Lung (tissue), 12 donors: ENCODE data around the gene GLT1D1. TPM values are rescaled to one million over a fixed set of nuclear protein-coding genes. Genes with fewer than 3 reads are reported as not detected.

Source experiments
- ATAC-seq: fragments of 200-7000 bp; cut with Tn5 transposase; one replicate; pipeline ENCODE4 v1.9.1; 2020; ENCODE audit warnings: moderate number of reproducible peaks; ENCODE audit not compliant: insufficient read depth, low FRiP score
- DNase-seq, 3 donors: peaks; one replicate each; pipeline ENCODE4 v3.0.0-alpha.2; 2013 to 2017
- H3K27ac ChIP-seq, 2 donors: one replicate each; pipeline ENCODE4 v1.5.1; 2013; ENCODE audit warnings: mild to moderate bottlenecking in 2 of 2, moderate library complexity in 2 of 2, control low read depth in 1 of 2, inconsistent platforms in 1 of 2, low read depth in 1 of 2, low read length in 1 of 2
- H3K27me3 ChIP-seq, 3 donors: one replicate each; pipeline ENCODE4 v1.5.1; 2013; ENCODE audit warnings: low read length in 2 of 3; ENCODE audit not compliant: control insufficient read depth in 3 of 3, insufficient read depth in 3 of 3
- H3K36me3 ChIP-seq, 4 donors: one replicate each; pipeline ENCODE4 v1.5.1; 2013; ENCODE audit warnings: low read length in 4 of 4, mild to moderate bottlenecking in 1 of 4, moderate library complexity in 1 of 4; ENCODE audit not compliant: control insufficient read depth in 4 of 4, insufficient read depth in 4 of 4
- H3K4me1 ChIP-seq, 5 donors: one replicate each; pipeline ENCODE4 v1.5.1; 2013; ENCODE audit warnings: low read length in 5 of 5, mild to moderate bottlenecking in 2 of 5, moderate library complexity in 1 of 5; ENCODE audit not compliant: control insufficient read depth in 5 of 5, insufficient read depth in 5 of 5
- H3K4me3 ChIP-seq: one replicate; pipeline ENCODE4 v1.5.1; 2013; ENCODE audit warnings: mild to moderate bottlenecking, control low read depth, moderate library complexity
- H3K9ac ChIP-seq, 2 donors: one replicate each; pipeline ENCODE4 v1.5.1; 2013; ENCODE audit warnings: low read length in 2 of 2, control low read depth in 1 of 2; ENCODE audit not compliant: insufficient read depth in 1 of 2
- H3K9me3 ChIP-seq, 4 donors: one replicate each; pipeline ENCODE4 v1.5.1; 2013; ENCODE audit warnings: low read length in 3 of 4, mild to moderate bottlenecking in 1 of 4, moderate library complexity in 1 of 4; ENCODE audit not compliant: control insufficient read depth in 4 of 4, insufficient read depth in 3 of 4
- WGBS, 2 donors: extraction: QIAGEN DNeasy Blood & Tissue Kit; methylation state at CpG; one replicate each; pipeline ENCODE4 v1.1.7; 2013; 5-methylcytosine and 5-hydroxymethylcytosine counted together
- polyA plus RNA-seq, 2 donors: library from polyadenylated mRNA; stranded (reverse); fragments of 200-250 nt; gene quantifications; one replicate each; pipeline ENCODE4 v1.2.1, GENCODE V29; 2013
- total RNA-seq, 2 donors: library from RNA; depleted of rRNA in 1 of 2; stranded (reverse); fragments of >200 nt in 1 of 2; gene quantifications; one replicate each; pipeline ENCODE4 v1.2.1, GENCODE V29; 2014 to 2021
- TF ChIP-seq, protein P1 (sequence below): IDR thresholded peaks from 2 replicates; pipeline ENCODE4 v1.5.1; 2012; ENCODE audit warnings: mild to moderate bottlenecking; ENCODE audit errors: control extremely low read depth, extremely low read depth
- donor health status: control.
- donor health status: control.
- donor health status: Bipolar disorder and iron deficiency.
- donor health status: healthy.
- donor health status: DM: yes; HTN: yes; CAD: no.

GLT1D1 gene
- total and polyA plus RNA-seq, 4 donors, result 0.39 to 25.4 (median 4.2) TPM

DNA sequence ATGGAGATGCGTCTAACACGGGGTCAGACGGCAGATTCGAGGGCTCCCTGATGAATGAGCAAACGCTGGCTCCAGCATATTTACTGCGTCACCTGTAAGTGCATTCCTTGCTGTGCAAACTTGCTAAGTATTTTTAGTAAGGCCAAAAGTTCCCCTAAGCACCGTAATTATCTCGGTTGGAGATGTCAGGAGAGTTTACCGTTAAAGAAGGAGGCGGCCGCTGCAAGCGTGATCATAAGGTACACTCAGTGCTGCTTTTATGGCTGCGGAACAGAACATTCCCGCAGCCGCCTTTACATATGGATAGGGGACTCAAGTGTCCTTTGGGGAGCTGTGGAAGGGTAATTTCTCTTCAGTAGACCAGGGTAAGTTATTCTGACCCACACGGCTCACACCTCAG lies 175.6 kb downstream of the GLT1D1 start:
- no peaks in the 10 kb centered on the region for H3K27me3 ChIP-seq
- ATAC-seq (peak; percentile 21), DNase-seq (peak; percentile 3 to 33 (median 14))
- WGBS, 2 donors, result 60 to 70% methylated on average over 16 of the region's 16 CpGs
- peaks cover 0 to 1% (median 0%) of the 10 kb centered on the region in 5 donors for H3K4me1 ChIP-seq
- no peaks in the 10 kb centered on the region for H3K36me3 ChIP-seq
- H3K27ac ChIP-seq, result peak overlapping the region in 1 of 2 donors; percentile 56
- no peak overlapping the region for H3K4me3 ChIP-seq
- H3K9me3 ChIP-seq, result peaks cover 0 to 8% (median 0%) of the 10 kb centered on the region in 4 donors
- TF ChIP-seq, protein P1, sequence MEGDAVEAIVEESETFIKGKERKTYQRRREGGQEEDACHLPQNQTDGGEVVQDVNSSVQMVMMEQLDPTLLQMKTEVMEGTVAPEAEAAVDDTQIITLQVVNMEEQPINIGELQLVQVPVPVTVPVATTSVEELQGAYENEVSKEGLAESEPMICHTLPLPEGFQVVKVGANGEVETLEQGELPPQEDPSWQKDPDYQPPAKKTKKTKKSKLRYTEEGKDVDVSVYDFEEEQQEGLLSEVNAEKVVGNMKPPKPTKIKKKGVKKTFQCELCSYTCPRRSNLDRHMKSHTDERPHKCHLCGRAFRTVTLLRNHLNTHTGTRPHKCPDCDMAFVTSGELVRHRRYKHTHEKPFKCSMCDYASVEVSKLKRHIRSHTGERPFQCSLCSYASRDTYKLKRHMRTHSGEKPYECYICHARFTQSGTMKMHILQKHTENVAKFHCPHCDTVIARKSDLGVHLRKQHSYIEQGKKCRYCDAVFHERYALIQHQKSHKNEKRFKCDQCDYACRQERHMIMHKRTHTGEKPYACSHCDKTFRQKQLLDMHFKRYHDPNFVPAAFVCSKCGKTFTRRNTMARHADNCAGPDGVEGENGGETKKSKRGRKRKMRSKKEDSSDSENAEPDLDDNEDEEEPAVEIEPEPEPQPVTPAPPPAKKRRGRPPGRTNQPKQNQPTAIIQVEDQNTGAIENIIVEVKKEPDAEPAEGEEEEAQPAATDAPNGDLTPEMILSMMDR, result no peak
- no peak overlapping the region for H3K9ac ChIP-seq

Other genes with a start within 250 kb of the GLT1D1 start
- 10 to 100 TPM; 30.1 to 42.4 TPM for gene SLC15A4, start 29.5 kb upstream of the GLT1D1 start, total RNA-seq
- 10 to 100 TPM; 11.7 to 33.7 TPM for gene SLC15A4, start 29.5 kb upstream of the GLT1D1 start, polyA plus RNA-seq